Endothelial cell of umbilical vein (primary cell): ENCODE data around the gene GAPDH. TPM values are rescaled to one million over a fixed set of nuclear protein-coding genes. Genes with fewer than 3 reads are reported as not detected.

Source experiments
- BruUV-seq: library from RNA; stranded (reverse); fragments of 400-500 nt; replicated peaks from 2 replicates; lab custom pipeline; 2021; lab: Mats Ljungman, UMichigan
- CTCF ChIA-PET: fragments of 300-600, 350-600 bp; sonication (Branson Sonifier 250); formaldehyde crosslinking; loops from one replicate; lab custom pipeline; 2021; ENCODE audit warnings: antibody characterized with exemption, inconsistent platforms; lab: Charles Lee
- POLR2A ChIA-PET: fragments of 300-600, 350-600 bp; sonication (Branson Sonifier 250); formaldehyde crosslinking; loops from one replicate; lab custom pipeline; 2021; ENCODE audit warnings: antibody characterized with exemption, inconsistent platforms; lab: Charles Lee
- DNase-seq: peaks from one replicate; pipeline ENCODE4 v3.0.0-alpha.2; 2011; ENCODE audit warnings: low read depth, low spot score
- FAIRE-seq: peaks from 2 replicates; lab custom pipeline; 2011; peaks lifted over from hg19 to GRCh38; lab: Jason Lieb, UNC
- H2AFZ ChIP-seq: 2 replicates; pipeline ENCODE4 v1.6.0; 2012; ENCODE audit warnings: low read depth, low read length, control low read depth, inconsistent platforms
- H3K27ac ChIP-seq: 2 replicates; pipeline ENCODE4 v1.5.1; 2011; ENCODE audit warnings: low read depth, mild to moderate bottlenecking, control low read depth, low read length, moderate library complexity; ENCODE audit not compliant: insufficient read depth
- H3K27me3 ChIP-seq, 2 experiments: 2 replicates each; pipeline versions ENCODE4 v1.6.0 to v1.6.1; 2011; ENCODE audit warnings: low read length in 2 of 2, mixed read lengths in 1 of 2; ENCODE audit not compliant: control insufficient read depth in 2 of 2, insufficient read depth in 2 of 2
- H3K36me3 ChIP-seq, 2 experiments: 2 replicates in 1 of 2; 3 replicates in 1 of 2; pipeline ENCODE4 v1.5.1; 2011; ENCODE audit warnings: low read length in 2 of 2, mild to moderate bottlenecking in 1 of 2, moderate library complexity in 1 of 2; ENCODE audit not compliant: control insufficient read depth in 2 of 2, insufficient read depth in 2 of 2; ENCODE audit errors: extremely low read depth in 1 of 2
- H3K4me1 ChIP-seq: 3 replicates; pipeline ENCODE4 v1.5.1; 2011; ENCODE audit warnings: mild to moderate bottlenecking, low read length; ENCODE audit not compliant: control insufficient read depth, insufficient read depth; ENCODE audit errors: extremely low read depth
- H3K4me2 ChIP-seq: 2 replicates; pipeline ENCODE4 v1.6.1; 2011; ENCODE audit warnings: low read length, control low read depth, mixed read lengths; ENCODE audit not compliant: insufficient read depth
- H3K4me3 ChIP-seq, 3 experiments: fragments of 200-600 bp in 1 of 3; sonication (generic), shearing (Covaris generic) in 1 of 3; replicated peaks in 1 of 3; 2 replicates each; pipeline ENCODE4 v1.5.1; 2011 to 2016; ENCODE audit warnings: control low read depth in 3 of 3, low read length in 3 of 3, mild to moderate bottlenecking in 2 of 3, inconsistent platforms in 1 of 3, low read depth in 1 of 3, moderate library complexity in 1 of 3; ENCODE audit not compliant: insufficient read depth in 1 of 3
- H3K79me2 ChIP-seq: 2 replicates; pipeline ENCODE4 v1.6.0; 2012; ENCODE audit warnings: low read length, inconsistent platforms; ENCODE audit not compliant: control insufficient read depth, insufficient read depth
- H3K9ac ChIP-seq: replicated peaks from 2 replicates; pipeline ENCODE3; 2011; ENCODE audit warnings: low read length, control low read depth; ENCODE audit not compliant: insufficient read depth; ENCODE audit errors: extremely low read depth
- H3K9me1 ChIP-seq: replicated peaks from 3 replicates; pipeline ENCODE4 v1.6.0; 2011; ENCODE audit warnings: mild to moderate bottlenecking, low read length; ENCODE audit not compliant: control insufficient read depth, insufficient read depth; ENCODE audit errors: extremely low read depth
- H3K9me3 ChIP-seq: replicated peaks from 2 replicates; pipeline ENCODE4 v1.5.1; 2012; ENCODE audit warnings: low read length, inconsistent platforms; ENCODE audit not compliant: control insufficient read depth, insufficient read depth
- H4K20me1 ChIP-seq: replicated peaks from 2 replicates; pipeline ENCODE3; 2011; ENCODE audit warnings: mild to moderate bottlenecking, low read length; ENCODE audit not compliant: control insufficient read depth, insufficient read depth; ENCODE audit errors: extremely low read depth
- CTCF ChIP-seq, 2 donors: IDR thresholded peaks; 1 replicate in 1 of 2; 2 replicates in 1 of 2; pipeline ENCODE4 v1.5.1; 2011; ENCODE audit warnings: low read length in 2 of 2, mild to moderate bottlenecking in 2 of 2, moderate library complexity in 2 of 2, control low read depth in 1 of 2, inconsistent platforms in 1 of 2, low read depth in 1 of 2; ENCODE audit not compliant: insufficient read depth in 1 of 2; ENCODE audit errors: extremely low read depth in 1 of 2
- EZH2 ChIP-seq: IDR thresholded peaks from 2 replicates; pipeline ENCODE4 v1.6.1; 2012; ENCODE audit warnings: borderline replicate concordance, low read depth, mild to moderate bottlenecking, moderate library complexity, low read length, inconsistent platforms; ENCODE audit not compliant: severe bottlenecking
- FOS ChIP-seq: IDR thresholded peaks from 2 replicates; pipeline ENCODE4 v1.6.1; 2011; ENCODE audit warnings: mild to moderate bottlenecking, low read length, moderate library complexity, borderline replicate concordance; ENCODE audit not compliant: insufficient read depth
- GATA2 ChIP-seq: IDR thresholded peaks from 2 replicates; pipeline ENCODE4 v1.7.0; 2011; ENCODE audit warnings: low read depth, mild to moderate bottlenecking, moderate library complexity, mixed read lengths, low read length; ENCODE audit not compliant: insufficient read length, insufficient read depth
- JUN ChIP-seq: IDR thresholded peaks from 2 replicates; pipeline ENCODE4 v1.6.1; 2011; ENCODE audit warnings: borderline replicate concordance, low read depth; ENCODE audit not compliant: insufficient read length, insufficient read depth
- MYC ChIP-seq: IDR thresholded peaks from one replicate; pipeline ENCODE4 v1.6.1; 2011; ENCODE audit warnings: mild to moderate bottlenecking, low read depth, low read length
- POLR2AphosphoS5 ChIP-seq: IDR thresholded peaks from 2 replicates; pipeline ENCODE4 v1.6.1; 2012; ENCODE audit warnings: low read depth, mild to moderate bottlenecking, control low read depth, low read length, moderate library complexity; ENCODE audit not compliant: insufficient read depth
- dilution Hi-C: fragments of 300-500 bp; cut with MboI; formaldehyde crosslinking; loops from one replicate; pipeline ENCODE4 v1.15.0; 2019; ENCODE audit warnings: low sequenced_read_pairs; ENCODE audit not compliant: extremely low pct_ligation_motif_present
- intact Hi-C: fragments of 100-400 bp; cut with micrococcal nuclease; formaldehyde crosslinking; loops from one replicate; pipeline ENCODE4 v1.10.0; 2022
- polyA plus RNA-seq, 4 experiments: library from polyadenylated mRNA; depleted of rRNA in 3 of 4; stranded (reverse) in 3 of 4; unstranded in 1 of 4; fragments of >200 nt; gene quantifications; 2 replicates each; pipeline versions ENCODE4 v1.2.1 to v1.2.3, GENCODE V29; 2011 to 2012; ENCODE audit warnings: missing spikeins in 1 of 4
- total RNA-seq: library from RNA; stranded (reverse); gene quantifications from 2 replicates; pipeline ENCODE4 v1.2.3, GENCODE V29; 2021

Gene GAPDH
- total and polyA plus RNA-seq, 2 donors (not counting 3 experiments of a cell fraction or from before 2014, with no cell fraction given), result 4,648 to 8,748 TPM

GRCh38 chr12:6563448-6564050 lies 29.2 kb downstream of the GAPDH start:
- H3K4me2 ChIP-seq, result no peak overlapping the region
- FAIRE-seq, result peak; percentile 57
- peaks cover 16 to 41% of the 10 kb centered on the region in 2 experiments for H3K36me3 ChIP-seq
- H3K9ac ChIP-seq, result no peak overlapping the region
- TF ChIP-seq CTCF (IDR thresholded peaks at IDR 0.05; ENCODE audit: extremely low read depth in 1 of 2, insufficient read depth in 1 of 2, low read depth in 1 of 2, low read length in 2 of 2) (peak; percentile 79 to 80), POLR2AphosphoS5 (no peak), JUN (no peak), MYC (no peak), EZH2 (no peak), FOS (no peak), GATA2 (no peak)
- H3K4me3 ChIP-seq, result no peak overlapping the region
- no TSS peak for BruUV-seq
- ChIA-PET POLR2A (no interaction called here), CTCF (interaction anchor here (0.7 to 3.9 kb wide), 8 partner anchors 10 to 135 kb away, joined by 3 to 38 read pairs (median 4); partner anchors contain the start of genes IFFO1 and ZNF384)
- dilution Hi-C loops, result no loop called here
- H3K27ac ChIP-seq, result no peak overlapping the region
- H3K9me3 ChIP-seq, result no peaks in the 10 kb centered on the region
- H3K9me1 ChIP-seq, result no peaks in the 10 kb centered on the region
- H4K20me1 ChIP-seq, result no peaks in the 10 kb centered on the region
- DNase-seq, result peak; percentile 44
- no peaks in the 10 kb centered on the region for H3K27me3 ChIP-seq
- H2AFZ ChIP-seq, result no peak overlapping the region
- peaks cover 7% of the 10 kb centered on the region for H3K4me1 ChIP-seq
- H3K79me2 ChIP-seq, result peaks cover 30% of the 10 kb centered on the region
- intact Hi-C loops, result loop anchor here (1.0 kb wide), 1 partner anchor 135 kb away; no protein-coding TSS in a partner anchor
